SK-N-SH (cell line): ENCODE measurements around the gene ZBTB3. TPM values are rescaled to one million over a fixed set of nuclear protein-coding genes. Genes with fewer than 3 reads are reported as not detected.
"Not testable (repeated sequence)": the region's sequence is repeated elsewhere in the genome, so short reads cannot be mapped to it uniquely, and the experiment has no call there.

ENCODE experiments used
- CTCF ChIA-PET: fragments of 300-600, 350-600 bp; formaldehyde crosslinking; extraction: SDS; loops from one replicate; lab custom pipeline; 2021; lab: Yijun Ruan, JAX
- POLR2A ChIA-PET: fragments of 350-600 bp; sonication (Branson Sonifier 250); formaldehyde crosslinking; extraction: SDS; loops from one replicate; lab custom pipeline; 2020; ENCODE audit warnings: antibody characterized with exemption, inconsistent platforms; lab: Yijun Ruan, JAX
- DNase-seq: peaks from one replicate; pipeline ENCODE4 v3.0.0; 2012
- H2AFZ ChIP-seq: fragments of 200-600 bp; sonication (generic); 2 replicates; pipeline ENCODE4 v1.8.1; 2016; ENCODE audit warnings: antibody characterized with exemption, mild to moderate bottlenecking, low read depth
- H3F3A ChIP-seq: fragments of 200-600 bp; sonication (generic); replicated peaks from 2 replicates; pipeline ENCODE3; 2016; ENCODE audit warnings: antibody characterized with exemption, mild to moderate bottlenecking; ENCODE audit not compliant: insufficient read depth
- H3K27ac ChIP-seq, 2 experiments: fragments of 200-500 bp in 1 of 2; fragments of 200-600 bp in 1 of 2; sonication (Bioruptor generic) in 1 of 2; sonication (generic), shearing (Covaris generic) in 1 of 2; 2 replicates each; pipeline versions ENCODE4 v1.5.1 to v1.6.1; 2014 to 2016; ENCODE audit warnings: low read depth in 2 of 2, inconsistent platforms in 1 of 2, low read length in 1 of 2, mild to moderate bottlenecking in 1 of 2, mixed read lengths in 1 of 2
- H3K27me3 ChIP-seq: fragments of 200-600 bp; sonication (generic), shearing (Covaris generic); 2 replicates; pipeline ENCODE4 v1.6.1; 2016; ENCODE audit warnings: mixed run types; ENCODE audit not compliant: insufficient read depth
- H3K36me3 ChIP-seq, 2 experiments: fragments of 200-500 bp in 1 of 2; fragments of 200-600 bp in 1 of 2; sonication (Bioruptor generic) in 1 of 2; sonication (generic) in 1 of 2; replicated peaks in 1 of 2; 2 replicates each; pipeline versions ENCODE3 to v1.5.1; 2014 to 2016; ENCODE audit warnings: low read length in 1 of 2, mild to moderate bottlenecking in 1 of 2; ENCODE audit not compliant: insufficient read depth in 2 of 2, control insufficient read depth in 1 of 2
- H3K4me1 ChIP-seq, 2 experiments: fragments of 200-500 bp in 1 of 2; fragments of 200-600 bp in 1 of 2; sonication (Bioruptor generic) in 1 of 2; sonication (generic), shearing (Covaris generic) in 1 of 2; 2 replicates each; pipeline versions ENCODE4 v1.5.1 to v1.6.1; 2014 to 2016; ENCODE audit warnings: low read depth in 1 of 2, low read length in 1 of 2, mixed run types in 1 of 2; ENCODE audit not compliant: insufficient read depth in 2 of 2, control insufficient read depth in 1 of 2
- H3K4me2 ChIP-seq: fragments of 200-600 bp; sonication (generic), shearing (Covaris generic); 2 replicates; pipeline ENCODE4 v1.6.1; 2017; ENCODE audit warnings: mixed run types
- H3K4me3 ChIP-seq, 2 experiments: fragments of 200-500 bp in 1 of 2; fragments of 200-600 bp in 1 of 2; sonication (Bioruptor generic) in 1 of 2; sonication (generic), shearing (Covaris generic) in 1 of 2; 2 replicates each; pipeline versions ENCODE4 v1.5.1 to v1.8.1; 2014 to 2016; ENCODE audit warnings: low read depth in 2 of 2, inconsistent platforms in 1 of 2, low read length in 1 of 2, mild to moderate bottlenecking in 1 of 2, mixed read lengths in 1 of 2, moderate library complexity in 1 of 2
- H3K79me2 ChIP-seq: fragments of 200-600 bp; sonication (generic); 2 replicates; pipeline ENCODE4 v1.8.1; 2017; ENCODE audit warnings: mild to moderate bottlenecking; ENCODE audit not compliant: insufficient read depth
- H3K9ac ChIP-seq: fragments of 200-600 bp; sonication (generic); 2 replicates; pipeline ENCODE4 v1.6.1; 2017; ENCODE audit warnings: mixed run types
- H3K9me2 ChIP-seq: fragments of 200-600 bp; sonication (generic); 2 replicates; pipeline ENCODE4 v1.6.1; 2017; ENCODE audit warnings: mixed run types
- H3K9me3 ChIP-seq: fragments of 200-600 bp; sonication (generic); 2 replicates; pipeline ENCODE4 v1.6.1; 2017; ENCODE audit warnings: mixed run types, mild to moderate bottlenecking, moderate library complexity
- H4K20me1 ChIP-seq: fragments of 200-600 bp; sonication (generic); 2 replicates; pipeline ENCODE4 v1.6.1; 2017; ENCODE audit warnings: mild to moderate bottlenecking, mixed run types; ENCODE audit not compliant: insufficient read depth
- NFIC ChIP-seq: IDR thresholded peaks from 2 replicates; pipeline ENCODE4 v1.4.0; 2012; ENCODE audit warnings: borderline replicate concordance
- TCF12 ChIP-seq: IDR thresholded peaks from 2 replicates; pipeline ENCODE4 v1.4.0; 2012
- WGBS: methylation state at CpG from one replicate; pipeline ENCODE4 v1.1.6; 2017; ENCODE audit warnings: low lambda C conversion rate; 5-methylcytosine and 5-hydroxymethylcytosine counted together
- polyA plus RNA-seq, 3 experiments: library from polyadenylated mRNA; depleted of rRNA; stranded (reverse); fragments of >200 nt; gene quantifications; 2 replicates each; pipeline ENCODE4 v1.2.3, GENCODE V29; 2012
- small RNA-seq, 7 experiments: library from RNA; depleted of rRNA; stranded (forward); fragments of <200 nt; gene quantifications; one replicate each; pipeline ENCODE3, GENCODE V24; 2012
- TF ChIP-seq, protein P1 (sequence below): IDR thresholded peaks from 2 replicates; pipeline ENCODE4 v1.4.0; 2012; ENCODE audit warnings: low read depth, borderline replicate concordance

ZBTB3 gene
- polyA plus RNA-seq, 1 of the 3 experiments (the other 2 are of a cell fraction): 2.1 TPM

DNA sequence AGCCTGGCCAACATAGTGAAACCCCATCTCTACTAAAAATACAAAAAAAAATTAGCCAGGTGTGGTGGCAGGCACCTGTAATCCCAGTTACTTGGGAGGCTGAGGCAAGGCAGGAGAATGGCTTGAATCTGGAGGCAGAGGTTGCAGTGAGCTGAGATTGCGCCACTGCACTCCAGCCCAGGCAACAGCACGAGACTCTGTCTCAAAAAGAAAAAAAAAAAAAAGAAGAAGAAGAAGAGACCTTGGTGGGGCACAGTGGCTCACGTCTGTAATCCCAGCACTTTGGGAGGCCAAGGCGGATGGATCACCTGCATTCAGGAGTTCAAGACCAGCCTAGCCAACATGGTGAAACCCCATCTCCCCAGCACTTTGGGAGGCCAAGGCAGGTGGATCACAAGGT is 50.0 kb downstream of the ZBTB3 start:
- H3K9me2 ChIP-seq, DNase-seq, H2AFZ ChIP-seq, H3K27me3 ChIP-seq, H4K20me1 ChIP-seq, H3K9me3 ChIP-seq, H3K9ac ChIP-seq, H3K4me3 ChIP-seq, H3K27ac ChIP-seq, H3K4me2 ChIP-seq: not testable (repeated sequence)
- WGBS: 100% methylated on average over 4 of the region's 4 CpGs
- CTCF ChIA-PET: interaction anchor here (1.1 to 6.6 kb wide), 2 partner anchors 9 to 23 kb away, joined by 3 to 48 read pairs; no protein-coding TSS in a partner anchor
- H3K79me2 ChIP-seq: peaks cover 12% of the 10 kb centered on the region; the same call in 1 of the 2 replicates
- H3K36me3 ChIP-seq: peaks cover 9 to 17% of the 10 kb centered on the region in 2 experiments
- H3K4me1 ChIP-seq: peaks cover 13 to 35% of the 10 kb centered on the region in 2 experiments; a peak in 2 of 4 replicates
- peaks cover 13% of the 10 kb centered on the region for H3F3A ChIP-seq
- POLR2A ChIA-PET: interaction anchor here (0.7 kb wide), 1 partner anchor 834 kb away, joined by 4 read pairs; no protein-coding TSS in a partner anchor

DNA sequence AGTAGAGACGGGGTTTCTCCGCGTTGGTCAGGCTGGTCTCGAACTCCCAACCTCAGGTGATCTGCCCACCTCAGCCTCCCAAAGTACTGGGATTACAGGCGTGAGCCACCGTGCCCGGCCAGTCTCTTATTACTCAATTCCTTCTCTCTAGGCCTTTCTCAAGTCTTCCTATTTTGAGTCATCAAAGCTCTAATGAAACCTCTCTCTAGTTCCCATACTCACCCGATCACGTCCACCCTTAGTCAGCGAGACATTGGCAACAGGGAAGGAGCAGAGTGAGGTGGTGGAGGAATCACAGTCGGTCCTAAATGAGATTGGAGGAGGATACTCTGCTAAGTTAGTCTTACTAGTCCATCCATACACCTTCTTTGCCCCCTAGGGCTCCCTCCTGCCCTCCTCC is 51.7 kb downstream of the ZBTB3 start:
- Histone ChIP-seq H3K9ac (no peak overlapping the region), H3K79me2 (peaks cover 12% of the 10 kb centered on the region; the same call in 1 of the 2 replicates), H2AFZ (no peak overlapping the region), H3K9me3 (no peaks in the 10 kb centered on the region), H3K4me2 (no peak overlapping the region), H3K27me3 (no peaks in the 10 kb centered on the region), H3K9me2 (no peaks in the 10 kb centered on the region), H4K20me1 (no peaks in the 10 kb centered on the region), H3K4me3 (no peak overlapping the region), H3K4me1 (peaks cover 7 to 18% of the 10 kb centered on the region in 2 experiments; a peak in 2 of 4 replicates), H3K36me3 (peaks cover 9 to 17% of the 10 kb centered on the region in 2 experiments), H3K27ac (no peak overlapping the region), H3F3A (peaks cover 13% of the 10 kb centered on the region)
- ChIA-PET CTCF (interaction anchor here (0.5 to 1.6 kb wide), 3 partner anchors 21 to 141 kb away, joined by 3 to 4 read pairs (median 4); no protein-coding TSS in a partner anchor), POLR2A (interaction anchor here (1.5 kb wide), 1 partner anchor 37 kb away, joined by 6 read pairs; the partner anchor contains the start of genes C11orf98 and CSKMT)
- DNase-seq: no peak
- 94% methylated on average over 11 of the region's 11 CpGs for WGBS
- TF ChIP-seq, protein P1, sequence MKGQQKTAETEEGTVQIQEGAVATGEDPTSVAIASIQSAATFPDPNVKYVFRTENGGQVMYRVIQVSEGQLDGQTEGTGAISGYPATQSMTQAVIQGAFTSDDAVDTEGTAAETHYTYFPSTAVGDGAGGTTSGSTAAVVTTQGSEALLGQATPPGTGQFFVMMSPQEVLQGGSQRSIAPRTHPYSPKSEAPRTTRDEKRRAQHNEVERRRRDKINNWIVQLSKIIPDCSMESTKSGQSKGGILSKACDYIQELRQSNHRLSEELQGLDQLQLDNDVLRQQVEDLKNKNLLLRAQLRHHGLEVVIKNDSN: no peak
- TF ChIP-seq TCF12 (no peak), NFIC (no peak)

Small RNAs within 50 kb of the gene (small RNA-seq; reads per million reads assigned to genes)
- 0 to 8.5 (median 1.1) reads per million in 7 experiments for gene MIR6514

Other genes with a start within 250 kb of the ZBTB3 start
- 57.8 and 62.3 TPM in 2 replicates for gene AHNAK, start 207.4 kb downstream of the ZBTB3 start, polyA plus RNA-seq (2012; rRNA removed)
- gene EEF1G, start 180.3 kb downstream of the ZBTB3 start, polyA plus RNA-seq (2012; rRNA removed): 1,853 and 2,105 TPM in 2 replicates
- 27.3 and 30.0 TPM in 2 replicates for gene TUT1, start 162.6 kb downstream of the ZBTB3 start, polyA plus RNA-seq (2012; rRNA removed)
- gene MTA2, start 152.3 kb downstream of the ZBTB3 start, polyA plus RNA-seq (2012; rRNA removed): 18.4 and 20.6 TPM in 2 replicates
- gene EML3, start 141.4 kb downstream of the ZBTB3 start, polyA plus RNA-seq (2012; rRNA removed): 43.0 and 47.8 TPM in 2 replicates
- 7.3 and 7.9 TPM in 2 replicates for gene ROM1, start 140.9 kb downstream of the ZBTB3 start, polyA plus RNA-seq (2012; rRNA removed)
- gene B3GAT3, start 132.2 kb downstream of the ZBTB3 start, polyA plus RNA-seq (2012; rRNA removed): 104 and 116 TPM in 2 replicates
- 275 and 332 TPM in 2 replicates for gene GANAB, start 107.5 kb downstream of the ZBTB3 start, polyA plus RNA-seq (2012; rRNA removed)
- gene INTS5, start 100.9 kb downstream of the ZBTB3 start, polyA plus RNA-seq (2012; rRNA removed): 11.7 and 13.4 TPM in 2 replicates
- gene C11orf98, start 89.0 kb downstream of the ZBTB3 start, polyA plus RNA-seq (2012; rRNA removed): 90.1 and 126 TPM in 2 replicates
- 9.5 and 11.1 TPM in 2 replicates for gene CSKMT, start 88.8 kb downstream of the ZBTB3 start, polyA plus RNA-seq (2012; rRNA removed)
- gene UQCC3, start 82.5 kb downstream of the ZBTB3 start, polyA plus RNA-seq (2012; rRNA removed): 22.7 and 24.8 TPM in 2 replicates
- gene LBHD1, start 81.9 kb downstream of the ZBTB3 start, polyA plus RNA-seq (2012; rRNA removed): 9.7 and 12.0 TPM in 2 replicates
- gene UBXN1, start 75.1 kb downstream of the ZBTB3 start, polyA plus RNA-seq (2012; rRNA removed): 202 and 256 TPM in 2 replicates
- 0.08 and 0.10 TPM in 2 replicates for gene LRRN4CL, start 64.6 kb downstream of the ZBTB3 start, polyA plus RNA-seq (2012; rRNA removed)
- gene BSCL2, start 46.7 kb downstream of the ZBTB3 start, polyA plus RNA-seq (2012; rRNA removed): 81.5 and 118 TPM in 2 replicates
- 0.11 and 0.16 TPM in 2 replicates for gene GNG3, start 46.5 kb downstream of the ZBTB3 start, polyA plus RNA-seq (2012; rRNA removed)
- 31.0 and 33.5 TPM in 2 replicates for gene HNRNPUL2, start 26.7 kb downstream of the ZBTB3 start, polyA plus RNA-seq (2012; rRNA removed)
- 31.3 and 37.5 TPM in 2 replicates for gene TTC9C, start 25.7 kb downstream of the ZBTB3 start, polyA plus RNA-seq (2012; rRNA removed)
- gene POLR2G, start 7.4 kb upstream of the ZBTB3 start, polyA plus RNA-seq (2012; rRNA removed): 268 and 293 TPM in 2 replicates
- gene TAF6L, start 17.2 kb upstream of the ZBTB3 start, polyA plus RNA-seq (2012; rRNA removed): 33.6 and 34.4 TPM in 2 replicates
- gene TMEM179B, start 33.2 kb upstream of the ZBTB3 start, polyA plus RNA-seq (2012; rRNA removed): 69.6 and 73.3 TPM in 2 replicates
- gene TMEM223, start 37.8 kb upstream of the ZBTB3 start, polyA plus RNA-seq (2012; rRNA removed): 30.4 and 40.7 TPM in 2 replicates
- gene NXF1, start 51.3 kb upstream of the ZBTB3 start, polyA plus RNA-seq (2012; rRNA removed): 47.6 and 59.7 TPM in 2 replicates
- gene STX5, start 77.9 kb upstream of the ZBTB3 start, polyA plus RNA-seq (2012; rRNA removed): 24.2 and 27.4 TPM in 2 replicates
- gene TEX54, start 78.7 kb upstream of the ZBTB3 start, polyA plus RNA-seq (2012; rRNA removed): not detected in 2 replicates
- gene WDR74, start 85.4 kb upstream of the ZBTB3 start, polyA plus RNA-seq (2012; rRNA removed): 132 TPM in 2 replicates
- gene SLC3A2, start 126.7 kb upstream of the ZBTB3 start, polyA plus RNA-seq (2012; rRNA removed): 212 and 308 TPM in 2 replicates
- not detected in 2 replicates for gene CHRM1, start 167.2 kb upstream of the ZBTB3 start, polyA plus RNA-seq (2012; rRNA removed)
- gene SLC22A6, start 230.8 kb upstream of the ZBTB3 start, polyA plus RNA-seq (2012; rRNA removed): not detected in 2 replicates